Stomach (tissue), 4 donors: ENCODE results near the gene STAT4.

Experiments used
- CTCF ChIP-seq, 7 experiments: fragments of 450-650 bp in 4 of 7; fragments of 200-600 bp in 3 of 7; sonication (generic) in 3 of 7; IDR thresholded peaks; one replicate each; pipeline ENCODE4 v1.5.1; 2016 to 2019; ENCODE audit warnings: antibody characterized with exemption in 7 of 7, control low read depth in 2 of 7, mild to moderate bottlenecking in 1 of 7
- EP300 ChIP-seq: sonication (generic); formaldehyde crosslinking; IDR thresholded peaks from one replicate; pipeline ENCODE4 v1.6.1; 2017; ENCODE audit warnings: antibody characterized with exemption
- POLR2A ChIP-seq, 4 donors: fragments of 450-650 bp; IDR thresholded peaks; one replicate each; pipeline ENCODE4 v1.6.1; 2016; ENCODE audit warnings: antibody characterized with exemption in 4 of 4, control low read depth in 2 of 4, mild to moderate bottlenecking in 1 of 4, moderate library complexity in 1 of 4

- no peak for TF ChIP-seq POLR2A (IDR thresholded peaks at IDR 0.05)
- no peak for TF ChIP-seq CTCF (IDR thresholded peaks at IDR 0.05)
- no peak for TF ChIP-seq EP300
Observed at GRCh38 chr2:191183081-191183480, 32.3 kb upstream of the STAT4 start.
